ENCODE data around the gene HEXIM1.

HEXIM1 gene

GRCh38 chr17:45175759-45176115 is 27.5 kb downstream of the HEXIM1 start:
- DNase-seq: no peak

- no peak for DNase-seq
These were observed 29.3 kb downstream of the HEXIM1 start for GRCh38 chr17:45177563-45177962.

GRCh38 chr17:45184144-45184543 is 35.9 kb downstream of the HEXIM1 start:
- no peak for DNase-seq

DNA sequence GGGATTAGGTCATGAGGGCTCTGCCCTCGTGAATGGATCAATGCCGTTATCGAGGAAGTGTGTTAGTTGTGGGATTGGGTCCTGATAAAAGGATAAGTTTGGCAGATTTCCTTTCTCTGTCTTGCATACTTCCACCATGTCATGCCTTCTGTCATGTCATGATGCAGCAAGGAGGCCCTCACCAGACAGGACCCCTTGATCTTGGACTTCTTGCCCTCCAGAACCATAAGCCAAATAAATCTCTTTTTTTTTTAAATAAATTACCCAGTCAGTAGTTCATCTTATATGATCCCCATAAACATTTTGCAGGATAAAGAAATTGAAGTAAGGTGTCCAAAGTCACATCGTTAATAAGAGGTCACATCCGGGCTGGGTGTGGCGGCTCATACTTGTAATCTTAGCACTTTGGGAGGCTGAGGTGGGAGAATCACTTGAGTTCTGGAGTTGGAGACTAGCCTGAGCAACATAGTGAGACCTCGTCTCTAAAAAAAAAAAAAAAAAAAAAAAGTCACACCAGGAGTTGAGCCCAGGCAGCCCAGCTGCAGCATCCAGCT is 38.6 kb downstream of the HEXIM1 start:
- no peak for DNase-seq

DNA sequence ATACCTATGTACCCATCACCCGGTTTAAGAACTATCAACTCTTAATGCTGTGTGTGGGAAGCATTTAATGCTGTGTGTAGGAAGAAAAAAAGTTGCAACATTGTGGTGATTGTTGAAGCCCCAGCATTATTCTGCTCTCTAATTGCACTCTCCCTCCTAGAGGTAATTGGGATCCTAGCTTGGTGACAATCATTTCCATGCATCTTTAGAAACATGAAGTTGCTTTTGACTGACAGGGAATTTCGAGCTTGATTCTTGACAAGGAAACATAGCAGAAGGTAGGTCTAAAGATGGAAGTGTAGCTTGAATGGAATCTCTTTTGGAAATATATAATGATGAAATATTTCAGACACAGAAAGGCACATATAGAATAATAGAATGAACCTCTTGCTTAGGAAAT is 40.7 kb downstream of the HEXIM1 start:
- DNase-seq: no peak

DNA sequence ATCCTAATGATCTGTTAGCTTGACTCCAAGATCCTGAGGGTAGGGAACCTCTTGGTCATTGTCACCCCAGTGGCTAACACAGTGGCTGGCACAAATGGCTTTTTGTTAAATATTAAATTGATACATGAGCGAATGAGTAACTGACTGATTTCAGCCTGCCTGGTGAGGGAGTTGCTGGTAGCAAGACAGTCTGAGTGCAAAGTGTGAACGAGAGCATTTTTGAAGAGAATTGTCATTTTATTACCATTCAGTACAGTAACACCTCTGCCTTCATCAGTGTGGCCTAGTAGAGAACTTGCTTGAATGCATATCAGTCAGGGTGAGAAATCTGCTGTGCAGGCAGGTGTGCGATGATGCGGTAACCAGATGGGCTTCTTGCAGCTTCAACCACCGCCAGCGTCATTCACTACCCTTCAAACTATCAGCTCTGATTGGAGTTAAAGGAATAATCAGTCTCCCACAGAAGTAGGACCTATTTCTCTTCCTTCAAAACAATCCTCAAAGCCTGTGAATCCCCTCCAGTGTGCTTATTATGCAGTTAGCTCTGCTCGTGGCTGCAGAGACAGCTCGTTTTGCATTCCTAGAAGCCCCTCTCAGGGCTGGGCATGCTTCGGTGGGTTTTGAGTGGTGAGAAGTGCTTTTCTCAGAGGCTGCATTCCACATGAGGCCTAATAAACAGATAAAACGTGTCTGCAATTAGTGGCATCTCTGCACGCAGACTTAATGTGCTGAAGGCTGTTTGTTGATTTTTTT is 42.4 kb downstream of the HEXIM1 start:
- no peak for DNase-seq

DNA sequence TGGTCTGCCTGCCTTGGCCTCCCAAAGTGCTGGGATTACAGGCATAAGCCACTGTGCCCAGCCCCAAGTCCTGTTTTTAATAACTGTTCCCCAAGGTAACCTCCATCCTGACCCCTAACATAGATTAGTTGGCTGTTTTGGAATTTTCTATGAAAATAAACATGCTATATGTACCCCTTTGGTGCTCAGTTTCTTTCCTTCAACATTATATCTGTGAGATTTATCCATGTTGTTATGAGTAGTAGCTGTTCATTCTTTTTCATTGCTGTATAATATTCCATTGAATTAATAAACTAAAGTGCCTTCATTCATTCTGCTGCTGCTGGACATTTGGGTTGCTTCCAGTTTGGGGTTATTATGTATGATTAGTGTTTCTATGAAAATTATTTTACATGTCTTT is 47.1 kb downstream of the HEXIM1 start:
- no peak for DNase-seq

DNA sequence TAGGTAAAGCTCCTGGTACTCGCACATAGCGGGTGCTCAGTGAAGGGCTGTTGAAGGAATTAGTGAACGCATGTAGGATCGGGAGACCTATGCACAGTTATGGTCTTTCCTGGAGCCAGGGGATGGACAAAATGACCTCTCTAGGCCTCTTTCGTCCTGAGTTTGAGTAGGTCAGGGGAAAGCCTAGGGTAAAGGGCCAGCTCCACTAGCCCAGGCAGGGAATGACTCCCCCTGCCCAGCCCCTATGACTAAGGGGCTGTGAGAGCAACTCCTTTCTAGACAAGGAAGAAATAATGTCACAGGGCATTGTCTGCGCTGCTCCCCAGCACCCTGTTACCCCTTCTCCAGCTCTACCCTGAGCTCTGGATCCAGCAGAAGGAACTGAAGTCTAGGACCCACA is 48.8 kb downstream of the HEXIM1 start:
- DNase-seq: no peak

GRCh38 chr17:45197555-45198334 is 49.5 kb downstream of the HEXIM1 start:
- DNase-seq: peak; percentile 75

DNA sequence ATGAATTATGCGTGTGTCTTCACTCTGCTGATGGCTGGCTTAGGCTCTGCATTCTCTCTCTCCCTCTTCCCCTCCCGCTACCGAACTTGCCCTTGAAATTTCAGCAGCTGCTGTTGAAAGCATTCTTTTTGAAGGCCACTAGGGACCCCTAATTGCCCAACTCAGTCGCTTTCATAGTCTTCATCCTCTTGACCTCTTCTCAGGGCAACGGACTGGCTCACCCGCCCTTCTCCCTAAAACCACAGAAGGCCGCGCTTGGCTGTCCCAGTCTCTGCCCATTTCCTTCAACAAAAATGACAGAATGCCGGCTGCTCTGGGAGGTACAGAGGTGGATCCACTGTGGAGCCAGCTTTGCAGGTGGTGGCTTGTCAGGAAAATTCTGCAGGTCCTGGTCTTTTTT is 52.4 kb downstream of the HEXIM1 start:
- DNase-seq: no peak

- DNase-seq: no peak
These were observed 53.2 kb downstream of the HEXIM1 start for GRCh38 chr17:45201457-45201856.
